MM.1S (cell line): ENCODE measurements around the gene SP9.

Source experiments
- DNase-seq: peaks from one replicate; pipeline ENCODE4 v3.0.0-alpha.2; 2015
- H2AFZ ChIP-seq: fragments of 300-600 bp; sonication (generic); 2 replicates; pipeline ENCODE4 v1.6.0; 2016; ENCODE audit warnings: antibody characterized with exemption, low read length
- H3F3A ChIP-seq: fragments of 300-600 bp; sonication (generic); 2 replicates; pipeline ENCODE4 v1.6.1; 2016; ENCODE audit warnings: mild to moderate bottlenecking, antibody characterized with exemption, low read length, moderate library complexity, mixed read lengths; ENCODE audit not compliant: insufficient read depth
- H3K27ac ChIP-seq: fragments of 300-600 bp; sonication (generic); 2 replicates; pipeline ENCODE4 v1.5.1; 2016; ENCODE audit warnings: mild to moderate bottlenecking, low read length
- H3K27me3 ChIP-seq: fragments of 300-600 bp; sonication (generic); replicated peaks from 2 replicates; pipeline ENCODE4 v1.6.0; 2016; ENCODE audit warnings: low read length; ENCODE audit not compliant: insufficient read depth
- H3K36me3 ChIP-seq: fragments of 300-600 bp; sonication (generic); replicated peaks from 2 replicates; pipeline ENCODE4 v1.6.1; 2016; ENCODE audit warnings: mild to moderate bottlenecking, low read length, mixed read lengths; ENCODE audit not compliant: insufficient read depth
- H3K4me1 ChIP-seq: fragments of 300-600 bp; sonication (generic); 2 replicates; pipeline ENCODE4 v1.6.1; 2016; ENCODE audit warnings: low read length, mixed read lengths
- H3K4me2 ChIP-seq: fragments of 300-600 bp; sonication (generic); 2 replicates; pipeline ENCODE4 v1.6.0; 2016; ENCODE audit warnings: low read depth, low read length
- H3K4me3 ChIP-seq: fragments of 300-600 bp; sonication (generic); 2 replicates; pipeline ENCODE4 v1.5.1; 2016; ENCODE audit warnings: low read length, mixed read lengths
- H3K79me2 ChIP-seq: fragments of 300-600 bp; sonication (generic); 2 replicates; pipeline ENCODE4 v1.6.1; 2016; ENCODE audit warnings: mixed run types, low read length, mixed read lengths
- H3K9ac ChIP-seq: fragments of 300-600 bp; sonication (generic); 2 replicates; pipeline ENCODE4 v1.6.1; 2016; ENCODE audit warnings: low read length, mixed read lengths
- H3K9me2 ChIP-seq: fragments of 300-600 bp; sonication (generic); replicated peaks from 2 replicates; pipeline ENCODE4 v1.6.1; 2016; ENCODE audit warnings: mild to moderate bottlenecking, low read length, mixed read lengths; ENCODE audit not compliant: insufficient read depth
- H3K9me3 ChIP-seq: fragments of 300-600 bp; sonication (generic); replicated peaks from 2 replicates; pipeline ENCODE4 v1.6.1; 2016; ENCODE audit warnings: mild to moderate bottlenecking, low read length, mixed read lengths; ENCODE audit not compliant: insufficient read depth
- H4K20me1 ChIP-seq: fragments of 300-600 bp; sonication (generic); 2 replicates; pipeline ENCODE4 v1.6.1; 2016; ENCODE audit warnings: mild to moderate bottlenecking, low read length, moderate library complexity, mixed read lengths; ENCODE audit not compliant: insufficient read depth
- EZH2 ChIP-seq: fragments of 300-600 bp; sonication (generic); optimal IDR thresholded peaks from 2 replicates; pipeline ENCODE3; 2017; ENCODE audit warnings: low read depth, mild to moderate bottlenecking, antibody characterized with exemption, low read length, mixed read lengths
- EZH2phosphoT487 ChIP-seq: fragments of 300-600 bp; sonication (generic); IDR thresholded peaks from 2 replicates; pipeline ENCODE4 v1.6.1; 2018; ENCODE audit warnings: antibody characterized with exemption, low read length
- TF ChIP-seq, protein P1 (sequence below): fragments of 300-600 bp; sonication (generic); IDR thresholded peaks from 2 replicates; pipeline ENCODE4 v1.5.1; 2016; ENCODE audit warnings: antibody characterized with exemption, low read length, mixed read lengths

The SP9 gene

GRCh38 chr2:174333372-174334277, 1.1 kb upstream of the SP9 start:
- H3K4me3 ChIP-seq, result peak overlapping the region; percentile 7; the same call in 1 of the 2 replicates

DNA sequence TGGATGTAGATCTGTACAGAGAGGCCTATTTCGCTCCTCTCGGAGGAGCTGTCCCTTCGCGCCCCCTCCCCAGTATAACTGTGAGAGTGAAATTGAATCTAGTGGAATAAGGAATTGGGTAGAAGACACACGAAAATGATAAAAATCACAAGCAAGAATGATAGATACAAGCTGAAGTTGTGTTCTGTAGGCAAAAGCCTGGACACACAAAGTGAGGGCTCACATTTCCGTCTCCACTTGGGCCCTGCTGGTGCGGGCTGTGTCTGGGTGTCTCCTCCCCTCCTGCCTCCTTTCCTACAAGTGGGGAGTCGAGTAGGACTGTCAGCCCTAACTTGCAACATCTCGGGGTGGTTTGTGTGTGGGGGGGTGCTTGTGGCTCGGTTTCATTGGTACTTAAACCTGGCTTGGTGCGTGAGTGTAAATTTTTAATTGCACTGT, 457 bp upstream of the SP9 start:
- no peak overlapping the region for H2AFZ ChIP-seq
- peaks cover 9% of the 10 kb centered on the region; the same call in 1 of the 2 replicates for H3K4me1 ChIP-seq
- no peak overlapping the region for H3K4me2 ChIP-seq
- no peak overlapping the region for H3K4me3 ChIP-seq
- no peak for DNase-seq
- H3K36me3 ChIP-seq, result no peaks in the 10 kb centered on the region
- peaks cover 16% of the 10 kb centered on the region for H3F3A ChIP-seq
- H3K9ac ChIP-seq, result no peak overlapping the region
- H3K27ac ChIP-seq, result no peak overlapping the region
- H3K27me3 ChIP-seq, result peaks cover 83% of the 10 kb centered on the region
- no peaks in the 10 kb centered on the region for H3K9me3 ChIP-seq
- H3K79me2 ChIP-seq, result no peaks in the 10 kb centered on the region
- H3K9me2 ChIP-seq, result no peaks in the 10 kb centered on the region
- no peaks in the 10 kb centered on the region for H4K20me1 ChIP-seq
- TF ChIP-seq EZH2 (no peak), EZH2phosphoT487 (no peak)
- TF ChIP-seq, protein P1, sequence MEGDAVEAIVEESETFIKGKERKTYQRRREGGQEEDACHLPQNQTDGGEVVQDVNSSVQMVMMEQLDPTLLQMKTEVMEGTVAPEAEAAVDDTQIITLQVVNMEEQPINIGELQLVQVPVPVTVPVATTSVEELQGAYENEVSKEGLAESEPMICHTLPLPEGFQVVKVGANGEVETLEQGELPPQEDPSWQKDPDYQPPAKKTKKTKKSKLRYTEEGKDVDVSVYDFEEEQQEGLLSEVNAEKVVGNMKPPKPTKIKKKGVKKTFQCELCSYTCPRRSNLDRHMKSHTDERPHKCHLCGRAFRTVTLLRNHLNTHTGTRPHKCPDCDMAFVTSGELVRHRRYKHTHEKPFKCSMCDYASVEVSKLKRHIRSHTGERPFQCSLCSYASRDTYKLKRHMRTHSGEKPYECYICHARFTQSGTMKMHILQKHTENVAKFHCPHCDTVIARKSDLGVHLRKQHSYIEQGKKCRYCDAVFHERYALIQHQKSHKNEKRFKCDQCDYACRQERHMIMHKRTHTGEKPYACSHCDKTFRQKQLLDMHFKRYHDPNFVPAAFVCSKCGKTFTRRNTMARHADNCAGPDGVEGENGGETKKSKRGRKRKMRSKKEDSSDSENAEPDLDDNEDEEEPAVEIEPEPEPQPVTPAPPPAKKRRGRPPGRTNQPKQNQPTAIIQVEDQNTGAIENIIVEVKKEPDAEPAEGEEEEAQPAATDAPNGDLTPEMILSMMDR, result no peak

More at GRCh38 chr2:174333372-174334277, 1.1 kb upstream of the SP9 start:
- Histone ChIP-seq H3K4me1 (peaks cover 9% of the 10 kb centered on the region; the same call in 1 of the 2 replicates), H3K27me3 (peaks cover 83% of the 10 kb centered on the region), H3K9me3 (no peaks in the 10 kb centered on the region), H3K79me2 (no peaks in the 10 kb centered on the region), H4K20me1 (no peaks in the 10 kb centered on the region), H3K9ac (no peak overlapping the region), H3K36me3 (no peaks in the 10 kb centered on the region), H2AFZ (no peak overlapping the region), H3F3A (peaks cover 16% of the 10 kb centered on the region), H3K9me2 (no peaks in the 10 kb centered on the region), H3K27ac (no peak overlapping the region), H3K4me2 (peak overlapping the region; percentile 41; the same call in 1 of the 2 replicates)
- TF ChIP-seq EZH2 (peak; percentile 41), EZH2phosphoT487 (no peak)
- TF ChIP-seq, protein P1, result no peak
- DNase-seq, result no peak

- Histone ChIP-seq H3K9ac (no peak overlapping the region), H3K27me3 (peaks cover 81% of the 10 kb centered on the region), H3K4me3 (peak overlapping the region; percentile 68), H3K4me1 (peaks cover 9% of the 10 kb centered on the region; the same call in 1 of the 2 replicates), H3F3A (peaks cover 16% of the 10 kb centered on the region), H3K9me3 (no peaks in the 10 kb centered on the region), H4K20me1 (no peaks in the 10 kb centered on the region), H3K4me2 (peak overlapping the region; percentile 98), H3K79me2 (no peaks in the 10 kb centered on the region), H3K9me2 (no peaks in the 10 kb centered on the region), H3K27ac (no peak overlapping the region), H2AFZ (peak overlapping the region; percentile 94), H3K36me3 (no peaks in the 10 kb centered on the region)
- no peak for DNase-seq
- TF ChIP-seq EZH2phosphoT487 (no peak), EZH2 (no peak)
- TF ChIP-seq, protein P1, result no peak
These were observed 667 bp downstream of the SP9 start for GRCh38 chr2:174335254-174335987.
